K562 treated with DMSO at 1 percent for 4 hours (cell line): ENCODE results near the gene ZNF763. TPM values are rescaled to one million over a fixed set of nuclear protein-coding genes. Genes with fewer than 3 reads are reported as not detected.

Experiments used
- total RNA-seq: library from RNA; unstranded; fragments of 300-600 nt; gene quantifications from 2 replicates; pipeline ENCODE4 v1.2.3, GENCODE V29; 2022; ENCODE audit not compliant: insufficient read depth

ZNF763 gene
- total RNA-seq = 0.23 TPM in 1 of 2 replicates, not detected in the other

GRCh38 chr19:11964858-11965645 lies at the start of gene ZNF763:
TSS of gene ZNF763 (plus strand) at chr19:11965040. CDS start at chr19:11965209, 169 bp downstream.

GRCh38 chr19:11924886-11925650 lies 39.8 kb upstream of the ZNF763 start, which contains the start of gene ZNF700:
TSS of gene ZNF700 (plus strand) at chr19:11925107. CDS start at chr19:11925211, 104 bp downstream.

Other genes starting within 250 kb of the ZNF763 start
- 11.9 and 15.0 TPM in 2 replicates for gene ZNF823, start 226.1 kb upstream of the ZNF763 start, total RNA-seq
- gene ZNF441, start 198.0 kb upstream of the ZNF763 start, total RNA-seq = 2.7 and 3.1 TPM in 2 replicates
- gene ZNF491, start 166.5 kb upstream of the ZNF763 start, total RNA-seq = 0.33 TPM in 1 of 2 replicates, not detected in the other
- gene ZNF440, start 150.8 kb upstream of the ZNF763 start, total RNA-seq = 6.1 and 7.3 TPM in 2 replicates
- gene ZNF439, start 116.3 kb upstream of the ZNF763 start, total RNA-seq = 0.63 TPM in 1 of 2 replicates, not detected in the other
- 2.1 and 2.2 TPM in 2 replicates for gene ZNF69, start 77.3 kb upstream of the ZNF763 start, total RNA-seq
- gene ZNF700, start 39.9 kb upstream of the ZNF763 start, total RNA-seq = 4.5 and 6.6 TPM in 2 replicates
- gene ZNF433, start 70.6 kb downstream of the ZNF763 start, total RNA-seq = 1.7 and 2.3 TPM in 2 replicates
- 0.75 TPM in 1 of 2 replicates, not detected in the other for gene ZNF878, start 87.9 kb downstream of the ZNF763 start, total RNA-seq
- 0.69 and 1.8 TPM in 2 replicates for gene ZNF844, start 99.7 kb downstream of the ZNF763 start, total RNA-seq
- gene ZNF20, start 175.3 kb downstream of the ZNF763 start, total RNA-seq = 1.9 and 6.6 TPM in 2 replicates
- not detected in 2 replicates for gene ZNF625, start 191.7 kb downstream of the ZNF763 start, total RNA-seq
- 2.7 and 2.9 TPM in 2 replicates for gene ZNF136, start 198.1 kb downstream of the ZNF763 start, total RNA-seq